G401.6 (cell line): Measurements from ENCODE around the gene RHCG.

ENCODE experiments used
- FAIRE-seq: peaks from 2 replicates; lab custom pipeline; 2012; peaks lifted over from hg19 to GRCh38; lab: Jason Lieb, UNC

The RHCG gene

DNA sequence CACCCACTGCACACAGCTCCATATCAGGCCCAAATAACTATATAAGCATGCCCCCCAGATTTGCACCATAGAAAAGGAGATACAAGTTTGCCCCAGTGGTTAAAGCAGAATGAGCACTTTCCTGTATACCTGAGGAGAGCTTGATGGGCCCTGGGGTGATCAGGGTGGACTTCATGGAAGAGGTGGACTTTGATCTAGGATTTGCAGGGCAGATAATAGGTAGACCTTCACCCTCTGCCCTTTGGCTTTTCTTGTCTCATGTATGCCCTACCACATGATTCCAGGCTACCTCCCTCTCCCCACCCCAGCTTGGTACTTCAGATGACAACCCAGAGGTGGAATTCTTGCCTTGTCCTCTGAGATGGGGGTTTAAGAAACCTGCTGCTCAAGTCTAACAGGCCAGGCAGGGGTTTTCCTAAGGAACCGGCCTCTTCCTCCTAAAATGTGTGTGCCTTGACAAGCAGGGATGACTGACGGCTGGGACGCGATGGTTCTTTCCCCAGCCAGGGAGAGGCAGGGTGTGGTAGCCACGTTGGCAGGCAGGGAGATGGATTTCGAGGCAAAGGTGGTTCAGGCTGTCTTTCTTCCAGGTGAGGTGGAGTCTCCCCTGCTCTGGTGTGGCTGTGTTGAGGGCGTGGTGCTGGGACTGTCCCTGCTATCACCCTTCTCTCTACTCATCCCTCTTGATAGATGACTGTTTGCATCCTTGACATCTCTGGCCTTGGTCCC, 6.6 kb upstream of the RHCG start:
- no peak for FAIRE-seq

DNA sequence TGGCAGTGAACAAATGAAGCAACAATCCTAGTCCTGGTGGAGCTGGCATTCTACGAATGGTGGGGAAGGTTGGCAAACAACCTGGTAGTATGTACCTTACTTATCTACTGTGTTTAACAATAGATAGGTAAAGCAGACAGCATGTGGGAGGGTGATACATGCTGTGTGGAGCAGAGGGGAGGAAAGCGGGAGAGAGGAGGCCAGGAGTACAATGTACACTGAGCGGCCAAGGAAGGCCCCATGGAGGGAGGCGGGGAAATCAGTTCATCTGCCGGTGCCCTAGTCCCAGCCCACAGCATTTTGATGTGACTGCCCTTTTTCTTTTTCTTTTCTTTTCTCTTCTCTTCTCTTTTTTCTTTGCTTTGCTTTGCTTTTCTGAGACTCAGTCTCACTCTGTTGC, 5.3 kb upstream of the RHCG start:
- FAIRE-seq = no peak

GRCh38 chr15:89500397-89501270, 4.3 kb upstream of the RHCG start:
- FAIRE-seq = no peak

DNA sequence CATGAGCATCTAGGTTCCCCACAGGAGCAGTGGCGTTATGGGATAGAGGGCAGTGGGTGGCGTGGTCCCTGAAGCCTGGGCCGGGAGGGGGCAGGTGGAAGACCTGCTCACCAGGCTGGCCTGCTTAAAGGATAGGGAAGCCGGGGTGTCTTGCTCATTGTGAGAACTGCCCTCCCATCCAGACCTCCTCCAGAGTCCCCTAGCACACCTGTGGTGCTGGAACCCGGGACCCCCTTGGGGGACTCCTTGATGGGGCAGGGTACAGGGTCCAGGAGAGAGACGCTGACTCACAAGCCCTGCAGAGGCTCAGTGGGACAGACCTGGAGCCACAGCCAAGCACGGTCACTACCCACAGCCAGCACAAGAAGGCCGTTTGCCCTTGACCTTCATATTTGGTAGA, 2.8 kb upstream of the RHCG start:
- no peak for FAIRE-seq

DNA sequence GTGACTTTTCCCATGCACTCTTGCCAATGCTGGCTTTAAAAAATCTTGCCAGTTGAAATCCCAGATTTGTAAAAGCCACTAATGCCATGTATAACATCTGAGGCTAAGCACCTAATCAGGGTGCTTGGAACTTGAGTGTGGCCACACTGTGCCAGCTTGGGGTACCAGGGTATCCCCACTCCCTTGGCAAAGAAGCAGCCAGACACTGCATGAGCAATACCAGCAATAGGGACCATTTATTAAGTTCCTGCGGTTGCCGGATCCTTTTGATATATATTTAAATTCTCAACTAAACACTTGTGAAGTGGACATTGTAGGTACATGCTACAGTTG, 2.2 kb upstream of the RHCG start:
- FAIRE-seq = no peak

DNA sequence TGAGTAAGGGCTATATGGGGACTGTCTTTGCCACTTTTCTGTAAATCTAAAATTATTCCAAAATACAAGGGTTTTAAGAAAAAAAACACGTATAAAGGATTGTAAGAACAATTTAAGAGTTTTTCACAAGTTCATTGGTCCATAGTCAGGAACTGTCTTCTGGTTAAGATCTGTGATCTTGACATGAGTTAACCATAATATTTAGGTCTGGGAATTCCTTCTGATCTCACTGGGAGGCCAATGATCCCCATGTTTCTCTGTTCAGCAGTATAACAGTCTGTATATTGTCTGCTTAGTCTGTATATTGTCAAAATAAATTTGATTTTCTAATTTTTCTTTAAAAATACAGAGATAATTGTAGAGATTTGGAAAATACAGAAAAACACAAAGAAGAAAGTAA, 848 bp upstream of the RHCG start:
- no peak for FAIRE-seq

DNA sequence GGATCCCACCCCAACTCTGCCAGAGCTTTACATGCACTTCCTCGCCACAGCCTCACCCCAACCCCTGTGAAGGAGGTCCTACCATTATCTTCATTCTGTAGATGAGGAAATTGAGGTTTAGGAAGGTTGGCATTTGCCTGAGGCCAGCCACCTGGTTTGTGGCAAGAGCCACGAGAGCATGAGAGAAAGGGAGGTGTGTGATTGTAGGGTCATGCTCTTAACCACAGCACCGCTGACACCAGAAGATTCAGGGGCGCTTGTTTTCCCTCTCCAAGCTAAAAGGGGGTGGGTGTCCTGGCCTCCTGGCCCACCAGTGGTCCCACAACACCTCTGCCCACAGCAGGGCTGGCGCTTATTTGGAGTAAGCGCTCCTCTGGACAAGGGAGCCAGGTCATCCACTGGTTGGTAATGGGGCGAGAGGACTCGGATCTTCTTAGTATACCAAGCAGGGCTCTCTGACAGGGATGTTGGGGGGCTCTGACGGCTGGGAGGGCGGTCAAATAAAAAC, 691 bp downstream of the RHCG start:
- no peak for FAIRE-seq

GRCh38 chr15:89494941-89495637, 1.3 kb downstream of the RHCG start:
- no peak for FAIRE-seq

DNA sequence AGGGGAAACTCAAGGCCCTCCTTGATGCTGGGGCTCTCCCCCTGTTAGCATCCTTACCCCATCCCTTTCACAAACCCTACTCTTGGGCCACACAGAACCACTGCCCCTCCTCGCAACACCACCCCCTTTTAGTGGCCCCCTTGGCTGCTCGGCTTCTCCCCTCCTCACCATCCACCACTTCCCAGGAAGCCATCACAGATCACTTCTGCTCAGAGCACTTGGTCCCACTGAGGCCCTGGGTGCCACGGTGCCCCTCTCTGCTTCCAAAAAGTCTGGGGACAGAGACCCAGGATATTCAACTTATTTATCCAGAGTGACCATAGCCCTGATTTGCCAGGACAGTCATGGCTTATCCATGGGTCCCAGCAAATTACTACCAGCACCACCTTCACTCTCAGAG, 2.4 kb downstream of the RHCG start:
- FAIRE-seq = no peak

DNA sequence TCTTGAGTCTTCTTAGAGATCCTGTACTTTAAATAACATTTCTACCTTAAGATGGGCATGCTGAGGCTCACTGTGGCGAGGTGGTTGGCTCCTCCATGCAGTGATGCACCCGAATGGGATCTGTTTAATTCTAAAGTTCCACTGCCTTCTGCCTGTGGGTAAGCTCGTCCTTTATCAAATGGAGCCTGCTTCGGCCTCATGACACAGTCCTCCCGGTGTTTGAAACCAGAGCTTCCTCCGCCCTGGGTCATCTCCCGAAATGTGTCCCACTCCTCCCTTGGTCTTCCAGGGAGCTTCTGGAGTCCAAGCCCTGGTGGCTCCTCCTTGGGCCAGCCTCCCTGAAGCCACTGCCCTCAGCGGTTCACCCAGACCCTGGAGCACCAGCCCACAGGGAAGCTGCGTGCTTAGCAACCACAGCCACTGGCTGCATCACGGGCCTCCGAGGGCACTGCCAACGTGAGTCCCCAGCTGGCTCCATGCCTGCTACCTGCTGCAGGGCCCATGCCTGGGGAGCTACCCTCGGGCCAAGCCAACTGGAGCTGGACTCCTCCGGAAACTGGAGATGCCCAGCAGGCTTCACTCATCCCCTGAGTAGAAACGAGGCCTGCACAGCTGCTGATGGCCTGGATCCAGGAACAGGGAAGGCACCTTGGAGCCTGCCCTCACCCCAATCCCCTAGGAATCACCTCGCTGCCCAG, 3.3 kb downstream of the RHCG start:
- no peak for FAIRE-seq

DNA sequence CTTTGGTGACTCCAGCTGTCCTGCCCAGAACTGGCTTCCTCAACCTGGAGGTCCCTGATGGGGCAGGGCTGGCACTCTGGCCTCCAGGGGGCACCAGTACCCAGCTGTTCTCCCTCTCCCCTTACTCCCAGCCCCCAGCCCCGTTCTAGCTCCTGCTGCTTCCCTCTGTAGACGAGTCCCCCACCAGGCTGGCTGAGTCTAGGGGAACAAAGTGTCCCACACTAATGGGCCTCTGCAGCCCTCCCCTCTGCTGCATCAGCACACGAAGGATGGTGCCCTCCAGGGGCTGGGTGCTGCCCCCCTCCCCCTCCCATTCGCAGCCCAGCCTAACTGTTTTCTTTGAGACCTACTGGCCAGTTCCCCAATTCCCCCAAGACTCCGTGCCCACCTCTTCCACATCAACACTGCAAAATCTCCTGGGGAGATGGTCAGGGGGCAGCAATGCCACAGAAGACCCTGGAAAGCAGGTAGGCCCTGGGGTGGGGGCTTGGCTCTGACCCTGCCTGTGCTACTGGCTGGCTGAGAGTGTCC, 4.2 kb downstream of the RHCG start:
- FAIRE-seq = no peak

GRCh38 chr15:89490814-89491315, 5.5 kb downstream of the RHCG start:
- FAIRE-seq = no peak

DNA sequence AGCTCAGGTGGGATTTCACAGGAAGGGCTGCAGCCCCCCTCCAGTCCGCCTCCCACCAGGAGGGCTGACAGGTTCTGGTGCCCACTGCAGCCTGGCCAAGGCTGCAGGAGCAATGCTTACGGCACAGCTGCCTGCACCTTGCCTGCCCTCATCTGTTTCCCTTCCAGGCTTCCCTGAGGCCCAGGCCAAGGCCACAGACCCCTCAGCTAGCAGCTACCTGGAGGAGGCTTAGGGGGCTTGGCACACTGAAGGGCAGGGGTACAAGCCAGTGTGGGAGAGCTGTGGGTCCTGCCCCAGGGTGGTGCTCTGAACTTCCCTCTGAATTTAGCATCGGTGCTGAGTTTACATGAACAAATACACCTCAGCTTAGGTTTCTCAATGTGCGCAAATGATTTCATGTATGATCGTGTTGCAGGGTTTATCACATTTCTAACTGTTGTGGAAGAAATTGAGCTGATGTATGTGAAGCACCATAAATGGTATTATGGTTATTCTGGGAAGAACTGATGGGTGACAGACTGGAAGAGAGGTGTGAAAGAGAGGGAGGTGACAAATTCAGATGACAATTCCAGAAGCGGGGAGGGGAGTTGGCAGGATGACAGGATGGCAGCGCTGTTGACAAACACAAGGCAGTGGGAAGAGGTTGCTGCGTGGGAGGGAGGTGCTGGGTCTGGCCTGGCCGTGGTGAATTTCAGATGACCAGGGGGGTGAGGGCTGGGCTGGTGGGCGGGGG, 6.1 kb downstream of the RHCG start:
- FAIRE-seq = no peak

DNA sequence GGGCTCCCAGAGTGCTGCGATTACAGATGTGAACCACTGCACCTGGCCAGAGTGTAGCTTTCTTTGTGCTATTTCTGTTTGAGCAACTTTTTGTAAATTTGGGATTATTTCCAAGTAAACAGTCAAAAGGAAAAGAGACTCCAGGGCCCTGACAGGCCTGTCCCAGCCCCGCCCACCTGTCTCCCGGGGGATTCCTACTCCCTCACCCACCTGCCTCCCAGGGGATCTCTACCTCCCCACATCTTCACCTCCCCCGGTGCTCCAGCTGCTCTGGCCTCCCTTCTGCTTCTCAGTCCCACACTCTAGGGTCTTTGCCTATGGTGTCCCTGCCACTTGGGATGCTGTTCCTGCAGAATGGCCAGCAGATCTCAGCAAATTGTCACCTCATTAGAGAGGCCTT, 7.0 kb downstream of the RHCG start:
- FAIRE-seq = no peak

GRCh38 chr15:89487791-89488190, 8.6 kb downstream of the RHCG start:
- FAIRE-seq = no peak

- no peak for FAIRE-seq
Measured at GRCh38 chr15:89486726-89487050, 9.7 kb downstream of the RHCG start.

GRCh38 chr15:89483079-89483478, 13.3 kb downstream of the RHCG start:
- FAIRE-seq = no peak

DNA sequence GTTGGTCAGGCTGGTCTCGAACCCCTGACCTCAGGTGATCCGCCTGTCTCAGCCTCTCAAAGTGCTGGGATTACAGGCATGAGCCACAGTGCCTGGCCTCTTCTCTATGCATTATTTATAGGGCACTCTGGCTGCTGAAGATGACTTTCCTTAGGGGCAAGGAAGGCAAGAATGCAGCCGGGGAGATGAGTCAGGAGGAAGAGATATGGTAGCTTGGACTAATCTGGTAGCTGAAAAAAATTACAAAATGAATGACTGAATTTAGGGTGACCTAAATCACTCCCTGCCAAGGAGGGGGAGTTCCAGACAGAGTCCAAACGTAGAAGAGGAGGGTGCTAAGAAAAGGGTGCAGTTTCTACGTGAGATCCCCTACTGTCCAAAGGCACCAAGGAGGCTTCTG, 14.2 kb downstream of the RHCG start:
- no peak for FAIRE-seq

- no peak for FAIRE-seq
Measured at GRCh38 chr15:89480505-89480904, 15.9 kb downstream of the RHCG start.

GRCh38 chr15:89479173-89479572, 17.2 kb downstream of the RHCG start:
- FAIRE-seq = no peak
